K562 (cell line): ENCODE measurements around the gene SEC24A.

Experiments used
- ATF4 ChIP-seq: fragments of 450-650 bp; formaldehyde crosslinking; IDR thresholded peaks from 2 replicates; pipeline ENCODE4 v1.4.0; 2022; ENCODE audit warnings: mild to moderate bottlenecking, moderate library complexity
- CTCF ChIP-seq, 3 experiments: IDR thresholded peaks in 2 of 3; conservative IDR thresholded peaks in 1 of 3; 2 replicates each; pipeline ENCODE4 v1.5.1; 2011 to 2012; ENCODE audit warnings: low read length in 3 of 3, mild to moderate bottlenecking in 3 of 3, control low read depth in 2 of 3, improper control_type of control experiment in 1 of 3, inconsistent platforms in 1 of 3, low read depth in 1 of 3, mixed read lengths in 1 of 3, moderate library complexity in 1 of 3; ENCODE audit not compliant: insufficient read depth in 2 of 3
- ESRRA ChIP-seq: fragments of 450-650 bp; IDR thresholded peaks from 2 replicates; pipeline ENCODE4 v1.6.1; 2014; ENCODE audit warnings: low read depth, mild to moderate bottlenecking, moderate library complexity, borderline replicate concordance
- FOXA1 ChIP-seq: fragments of 450-650 bp; IDR thresholded peaks from 2 replicates; pipeline ENCODE4 v1.6.1; 2016; ENCODE audit warnings: mild to moderate bottlenecking, borderline replicate concordance
- FOXM1 ChIP-seq, 2 experiments: fragments of 450-650 bp in 1 of 2; sonication (generic) in 1 of 2; formaldehyde crosslinking in 1 of 2; IDR thresholded peaks; 2 replicates each; pipeline versions ENCODE4 v1.6.1 to v1.9.0; 2017 to 2022; ENCODE audit warnings: low read depth in 2 of 2, mild to moderate bottlenecking in 2 of 2, missing genetic modification reagents in 1 of 2, moderate library complexity in 1 of 2
- NFE2L1 ChIP-seq: fragments of 450-650 bp; IDR thresholded peaks from 2 replicates; pipeline ENCODE4 v1.6.1; 2016; ENCODE audit warnings: missing genetic modification characterization, low read depth, mild to moderate bottlenecking, missing compliant biosample characterization, moderate library complexity, borderline replicate concordance
- PHTF2 ChIP-seq: fragments of 250-450 bp; sonication (Bioruptor Pico); IDR thresholded peaks from 2 replicates; pipeline ENCODE4 v1.5.0; 2021; ENCODE audit warnings: mild to moderate bottlenecking
- PRDM10 ChIP-seq: fragments of 450-650 bp; IDR thresholded peaks from 2 replicates; pipeline ENCODE4 v1.6.1; 2018; ENCODE audit not compliant: partially characterized antibody
- SMC3 ChIP-seq: conservative IDR thresholded peaks from 2 replicates; pipeline ENCODE4 v1.6.1; 2011; ENCODE audit warnings: low read depth, low read length, improper control_type of control experiment; ENCODE audit not compliant: insufficient read depth
- TAF15 ChIP-seq: fragments of 200-400 bp; formaldehyde crosslinking; IDR thresholded peaks from 2 replicates; pipeline ENCODE4 v1.6.1; 2017; ENCODE audit warnings: mild to moderate bottlenecking, low read depth, low read length, moderate library complexity
- TEAD2 ChIP-seq: fragments of 450-650 bp; IDR thresholded peaks from 2 replicates; pipeline ENCODE4 v1.6.1; 2016; ENCODE audit warnings: missing genetic modification characterization, control low read depth, missing compliant biosample characterization
- U2AF1 ChIP-seq: fragments of 200-400 bp; formaldehyde crosslinking; optimal IDR thresholded peaks from 2 replicates; pipeline ENCODE3; 2017; ENCODE audit warnings: mild to moderate bottlenecking, low read depth, low read length, moderate library complexity
- USF2 ChIP-seq: sonication (generic); formaldehyde crosslinking; IDR thresholded peaks from 2 replicates; pipeline ENCODE4 v1.5.0; 2020; ENCODE audit warnings: missing genetic modification reagents
- ZNF512 ChIP-seq: IDR thresholded peaks from 2 replicates; pipeline ENCODE4 v1.6.1; 2016; ENCODE audit warnings: missing genetic modification characterization, missing compliant biosample characterization

- no peak for TF ChIP-seq USF2 (CRISPR knock-in tag)
- TF ChIP-seq TEAD2 (tag) = no peak
- no peak for TF ChIP-seq TAF15
- TF ChIP-seq CTCF (IDR thresholded peaks at IDR 0.05 in 2 of 3, conservative IDR thresholded peaks at IDR 0.05 in 1 of 3; ENCODE audit: insufficient read depth in 2 of 3, low read depth in 1 of 3, low read length in 3 of 3) = no peak
- TF ChIP-seq U2AF1 = no peak
- no peak for TF ChIP-seq NFE2L1 (tag)
- no peak for TF ChIP-seq SMC3
- TF ChIP-seq FOXA1 = no peak
- TF ChIP-seq ATF4 = no peak
- TF ChIP-seq ESRRA = no peak
- no peak for TF ChIP-seq ZNF512
- no peak for TF ChIP-seq FOXM1 (IDR thresholded peaks at IDR 0.05; ENCODE audit: low read depth)
- no peak for TF ChIP-seq FOXM1 (CRISPR knock-in tag; IDR thresholded peaks at IDR 0.05; ENCODE audit: low read depth)
- no peak for TF ChIP-seq PHTF2 (CRISPR knock-in tag)
- TF ChIP-seq PRDM10 = no peak
These were observed 11.3 kb downstream of the SEC24A start for GRCh38 chr5:134659922-134660321.
